HEK293T (cell line): ENCODE measurements around the gene LSM12.

ENCODE experiments used
- ARNT ChIP-seq: fragments of 450-650 bp; IDR thresholded peaks from 2 replicates; pipeline ENCODE4 v1.6.1; 2017; ENCODE audit warnings: mild to moderate bottlenecking
- BHLHE40 ChIP-seq: fragments of 450-650 bp; IDR thresholded peaks from 2 replicates; pipeline ENCODE4 v1.6.1; 2016; ENCODE audit warnings: mild to moderate bottlenecking, moderate library complexity, borderline replicate concordance
- ELF4 ChIP-seq: fragments of 450-650 bp; IDR thresholded peaks from 2 replicates; pipeline ENCODE4 v1.6.1; 2017; ENCODE audit warnings: antibody characterized with exemption
- FOXA1 ChIP-seq: fragments of 450-650 bp; IDR thresholded peaks from 2 replicates; pipeline ENCODE4 v1.6.1; 2016; ENCODE audit warnings: mild to moderate bottlenecking
- FOXM1 ChIP-seq: fragments of 450-650 bp; IDR thresholded peaks from 2 replicates; pipeline ENCODE4 v1.6.1; 2017; ENCODE audit warnings: mild to moderate bottlenecking, borderline replicate concordance
- HDGF ChIP-seq: fragments of 450-650 bp; IDR thresholded peaks from 2 replicates; pipeline ENCODE4 v1.6.1; 2017; ENCODE audit warnings: antibody characterized with exemption, borderline replicate concordance
- NFRKB ChIP-seq: fragments of 450-650 bp; IDR thresholded peaks from 2 replicates; pipeline ENCODE4 v1.6.1; 2016; ENCODE audit warnings: mild to moderate bottlenecking, moderate library complexity
- SUZ12 ChIP-seq: fragments of 450-650 bp; IDR thresholded peaks from 2 replicates; pipeline ENCODE4 v1.6.1; 2016; ENCODE audit warnings: mild to moderate bottlenecking
- ZNF384 ChIP-seq: fragments of 450-650 bp; IDR thresholded peaks from 2 replicates; pipeline ENCODE4 v1.6.1; 2016
- TF ChIP-seq, protein P1 (sequence below): fragments of 450-650 bp; IDR thresholded peaks from 2 replicates; pipeline ENCODE4 v1.6.1; 2016

DNA sequence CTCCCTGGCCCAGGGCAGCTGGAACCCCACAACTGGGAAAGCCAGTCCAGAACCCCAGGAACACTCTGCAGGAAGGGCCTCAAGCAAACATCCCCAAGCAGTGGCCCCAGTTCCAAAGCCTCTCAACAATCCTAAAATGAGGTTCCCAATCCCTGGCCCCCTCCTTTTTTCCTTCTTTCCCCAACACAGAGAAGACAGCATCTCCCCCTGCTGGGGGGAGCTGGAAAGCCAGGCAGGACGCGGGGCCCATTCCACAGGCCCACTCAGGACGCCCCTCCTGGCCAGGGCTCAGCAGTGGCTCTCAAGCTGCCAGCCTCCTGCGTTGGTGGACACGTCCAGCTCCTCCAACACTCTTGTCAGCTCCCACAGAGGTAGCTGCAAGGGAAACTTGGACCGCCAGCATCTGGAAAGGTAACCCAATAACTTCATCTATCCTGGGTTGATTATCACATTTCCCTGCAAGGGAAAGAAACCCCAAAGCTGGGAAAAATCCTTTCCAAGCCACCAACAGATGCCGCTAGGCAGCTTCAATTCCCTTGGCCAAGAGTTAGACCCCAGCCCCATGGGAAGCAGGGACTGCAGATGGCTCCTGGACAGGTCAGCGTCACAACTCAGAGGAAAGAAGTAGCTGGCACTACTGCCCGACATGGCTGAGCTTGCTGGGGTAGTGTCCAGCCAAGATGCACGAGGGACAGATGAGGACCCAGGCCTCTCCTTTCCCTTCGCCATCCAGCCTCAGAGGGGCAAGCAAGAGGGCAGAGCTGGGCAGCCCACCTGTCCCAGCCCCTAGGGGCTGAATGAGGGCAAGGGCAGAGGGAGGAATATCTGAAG lies 49.3 kb upstream of the LSM12 start:
- no peak for TF ChIP-seq FOXM1
- no peak for TF ChIP-seq ZNF384
- TF ChIP-seq, protein P1, sequence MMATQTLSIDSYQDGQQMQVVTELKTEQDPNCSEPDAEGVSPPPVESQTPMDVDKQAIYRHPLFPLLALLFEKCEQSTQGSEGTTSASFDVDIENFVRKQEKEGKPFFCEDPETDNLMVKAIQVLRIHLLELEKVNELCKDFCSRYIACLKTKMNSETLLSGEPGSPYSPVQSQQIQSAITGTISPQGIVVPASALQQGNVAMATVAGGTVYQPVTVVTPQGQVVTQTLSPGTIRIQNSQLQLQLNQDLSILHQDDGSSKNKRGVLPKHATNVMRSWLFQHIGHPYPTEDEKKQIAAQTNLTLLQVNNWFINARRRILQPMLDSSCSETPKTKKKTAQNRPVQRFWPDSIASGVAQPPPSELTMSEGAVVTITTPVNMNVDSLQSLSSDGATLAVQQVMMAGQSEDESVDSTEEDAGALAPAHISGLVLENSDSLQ = no peak
- TF ChIP-seq ARNT = no peak
- TF ChIP-seq FOXA1 = no peak
- TF ChIP-seq SUZ12 = no peak
- TF ChIP-seq BHLHE40 = no peak
- TF ChIP-seq HDGF = no peak
- TF ChIP-seq NFRKB = no peak
- TF ChIP-seq ELF4 = no peak
